Measurements from ENCODE around the gene HMGXB3.

HMGXB3 gene

GRCh38 chr5:150000990-150001659 is 586 bp downstream of the HMGXB3 start:
- H2AFZ ChIP-seq (ENCODE audit: low read depth, low read length) = peak overlapping the region; percentile 78; the same call in 1 of the 2 replicates
- peaks cover 53% of the 10 kb centered on the region for H3K79me2 ChIP-seq (ENCODE audit: low read length)
- peaks cover 19% of the 10 kb centered on the region for H3K4me1 ChIP-seq (ENCODE audit: low read length)
- H3K4me3 ChIP-seq (ENCODE audit: low read length) = peak overlapping the region; percentile 100
- peak overlapping the region; percentile 95 for H3K9ac ChIP-seq (ENCODE audit: low read length)
- H3K27ac ChIP-seq (ENCODE audit: low read length) = peak overlapping the region; percentile 78
- peaks cover 12% of the 10 kb centered on the region; the same call in 1 of the 2 replicates for H4K20me1 ChIP-seq (ENCODE audit: insufficient read depth, low read length)
- no peaks in the 10 kb centered on the region for H3K27me3 ChIP-seq (ENCODE audit: low read depth, low read length)
- no peak for TF ChIP-seq CTCF (IDR thresholded peaks at IDR 0.05; ENCODE audit: low read depth, low read length)
- no peak for TF ChIP-seq EZH2phosphoT487 (IDR thresholded peaks at IDR 0.05; ENCODE audit: low read depth)
- peaks cover 11% of the 10 kb centered on the region for H3K36me3 ChIP-seq (replicated peaks; ENCODE audit: low read depth, low read length)
- no peaks in the 10 kb centered on the region for H3K9me3 ChIP-seq (ENCODE audit: insufficient read depth, low read length)
- H3K4me2 ChIP-seq (ENCODE audit: low read length) = peak overlapping the region; percentile 86

GRCh38 chr5:150001660-150002486 is 1.3 kb downstream of the HMGXB3 start:
- H3K9me3 ChIP-seq (ENCODE audit: insufficient read depth, low read length) = no peaks in the 10 kb centered on the region
- no peaks in the 10 kb centered on the region for H3K27me3 ChIP-seq (ENCODE audit: low read depth, low read length)
- H3K4me1 ChIP-seq (ENCODE audit: low read length) = peaks cover 19% of the 10 kb centered on the region
- TF ChIP-seq EZH2phosphoT487 (IDR thresholded peaks at IDR 0.05; ENCODE audit: low read depth) (no peak), CTCF (IDR thresholded peaks at IDR 0.05; ENCODE audit: low read depth, low read length) (peak; percentile 18)
- peaks cover 12% of the 10 kb centered on the region; the same call in 1 of the 2 replicates for H4K20me1 ChIP-seq (ENCODE audit: insufficient read depth, low read length)
- peaks cover 53% of the 10 kb centered on the region for H3K79me2 ChIP-seq (ENCODE audit: low read length)
- H3K4me2 ChIP-seq (ENCODE audit: low read length) = peak overlapping the region; percentile 86
- peak overlapping the region; percentile 95 for H3K9ac ChIP-seq (ENCODE audit: low read length)
- H2AFZ ChIP-seq (ENCODE audit: low read depth, low read length) = no peak overlapping the region
- H3K27ac ChIP-seq (ENCODE audit: low read length) = peak overlapping the region; percentile 78
- H3K4me3 ChIP-seq (ENCODE audit: low read length) = peak overlapping the region; percentile 100
- H3K36me3 ChIP-seq (replicated peaks; ENCODE audit: low read depth, low read length) = peaks cover 14% of the 10 kb centered on the region

GRCh38 chr5:150006318-150006717 is 5.8 kb downstream of the HMGXB3 start:
- no peak overlapping the region for H2AFZ ChIP-seq (ENCODE audit: low read depth, low read length)
- TF ChIP-seq CTCF (IDR thresholded peaks at IDR 0.05; ENCODE audit: low read depth, low read length) (no peak), EZH2phosphoT487 (IDR thresholded peaks at IDR 0.05; ENCODE audit: low read depth) (no peak)
- no peak overlapping the region for H3K9ac ChIP-seq (ENCODE audit: low read length)
- no peak overlapping the region for H3K4me2 ChIP-seq (ENCODE audit: low read length)
- H3K9me3 ChIP-seq (ENCODE audit: insufficient read depth, low read length) = no peaks in the 10 kb centered on the region
- peaks cover 26% of the 10 kb centered on the region for H3K36me3 ChIP-seq (replicated peaks; ENCODE audit: low read depth, low read length)
- H3K79me2 ChIP-seq (ENCODE audit: low read length) = peaks cover 43% of the 10 kb centered on the region
- no peak overlapping the region for H3K4me3 ChIP-seq (ENCODE audit: low read length)
- peaks cover 12% of the 10 kb centered on the region; the same call in 1 of the 2 replicates for H4K20me1 ChIP-seq (ENCODE audit: insufficient read depth, low read length)
- H3K27ac ChIP-seq (ENCODE audit: low read length) = no peak overlapping the region
- H3K27me3 ChIP-seq (ENCODE audit: low read depth, low read length) = no peaks in the 10 kb centered on the region
- H3K4me1 ChIP-seq (ENCODE audit: low read length) = peaks cover 11% of the 10 kb centered on the region

GRCh38 chr5:150007050-150007449 is 6.5 kb downstream of the HMGXB3 start:
- Histone ChIP-seq H3K4me2 (ENCODE audit: low read length) (no peak overlapping the region), H3K4me1 (ENCODE audit: low read length) (peaks cover 8% of the 10 kb centered on the region), H3K27me3 (ENCODE audit: low read depth, low read length) (no peaks in the 10 kb centered on the region), H3K79me2 (ENCODE audit: low read length) (peaks cover 36% of the 10 kb centered on the region), H4K20me1 (ENCODE audit: insufficient read depth, low read length) (peaks cover 7% of the 10 kb centered on the region; the same call in 1 of the 2 replicates), H3K27ac (ENCODE audit: low read length) (no peak overlapping the region), H3K9me3 (ENCODE audit: insufficient read depth, low read length) (no peaks in the 10 kb centered on the region), H2AFZ (ENCODE audit: low read depth, low read length) (no peak overlapping the region), H3K4me3 (ENCODE audit: low read length) (no peak overlapping the region), H3K9ac (ENCODE audit: low read length) (no peak overlapping the region), H3K36me3 (replicated peaks; ENCODE audit: low read depth, low read length) (peaks cover 28% of the 10 kb centered on the region)
- TF ChIP-seq EZH2phosphoT487 (IDR thresholded peaks at IDR 0.05; ENCODE audit: low read depth) (no peak), CTCF (IDR thresholded peaks at IDR 0.05; ENCODE audit: low read depth, low read length) (no peak)
